DND-41 (cell line): ENCODE measurements around the gene ARHGEF2.

Source experiments
- ATAC-seq: fragments of 200-7000 bp; cut with Tn5 transposase; 3 replicates; pipeline ENCODE4 v1.9.1; 2021; ENCODE audit warnings: low read depth; ENCODE audit not compliant: insufficient read depth
- DNase-seq: peaks from one replicate; pipeline ENCODE4 v3.0.0-alpha.2; 2020
- H2AFZ ChIP-seq: 2 replicates; pipeline ENCODE4 v1.6.0; 2012; ENCODE audit warnings: low read depth, low read length
- H3K27ac ChIP-seq: 2 replicates; pipeline ENCODE4 v1.5.1; 2012; ENCODE audit warnings: low read length, inconsistent platforms
- H3K27me3 ChIP-seq: fragments of 200-600 bp; sonication (generic); 2 replicates; pipeline ENCODE4 v1.6.0; 2012; ENCODE audit warnings: low read length, mild to moderate bottlenecking, inconsistent platforms; ENCODE audit not compliant: insufficient read depth, poor library complexity
- H3K36me3 ChIP-seq: 2 replicates; pipeline ENCODE4 v1.5.1; 2012; ENCODE audit warnings: low read length, inconsistent platforms; ENCODE audit not compliant: insufficient read depth
- H3K4me1 ChIP-seq: 2 replicates; pipeline ENCODE4 v1.5.1; 2012; ENCODE audit warnings: mild to moderate bottlenecking, low read length; ENCODE audit not compliant: insufficient read depth
- H3K4me2 ChIP-seq: 2 replicates; pipeline ENCODE4 v1.6.0; 2012; ENCODE audit warnings: mild to moderate bottlenecking, moderate library complexity, low read length, inconsistent platforms; ENCODE audit not compliant: insufficient read depth
- H3K4me3 ChIP-seq, 2 experiments: fragments of 200-600 bp in 1 of 2; shearing (Covaris generic) in 1 of 2; 2 replicates each; pipeline ENCODE4 v1.5.1; 2012 to 2016; ENCODE audit warnings: inconsistent platforms in 2 of 2, low read length in 2 of 2, mild to moderate bottlenecking in 2 of 2, low read depth in 1 of 2, moderate library complexity in 1 of 2
- H3K79me2 ChIP-seq: 2 replicates; pipeline ENCODE4 v1.6.0; 2012; ENCODE audit warnings: low read length, inconsistent platforms; ENCODE audit not compliant: insufficient read depth
- H3K9ac ChIP-seq: 2 replicates; pipeline ENCODE4 v1.6.0; 2012; ENCODE audit warnings: low read depth, mild to moderate bottlenecking, inconsistent platforms, low read length, moderate library complexity
- H3K9me3 ChIP-seq: 2 replicates; pipeline ENCODE4 v1.5.1; 2012; ENCODE audit warnings: low read length, moderate library complexity, mild to moderate bottlenecking, inconsistent platforms; ENCODE audit not compliant: insufficient read depth, severe bottlenecking
- H4K20me1 ChIP-seq: 2 replicates; pipeline ENCODE4 v1.6.0; 2012; ENCODE audit warnings: low read length; ENCODE audit not compliant: insufficient read depth
- EZH2 ChIP-seq: IDR thresholded peaks from 3 replicates; pipeline ENCODE4 v1.6.1; 2012; ENCODE audit warnings: borderline replicate concordance, low read depth, mild to moderate bottlenecking, moderate library complexity, low read length, inconsistent platforms; ENCODE audit not compliant: severe bottlenecking
- TF ChIP-seq, protein P1 (sequence below): IDR thresholded peaks from 2 replicates; pipeline ENCODE4 v1.5.1; 2012; ENCODE audit warnings: borderline replicate concordance, low read length, moderate library complexity, mild to moderate bottlenecking; ENCODE audit not compliant: poor library complexity, severe bottlenecking; ENCODE audit errors: extremely low read depth

The ARHGEF2 gene

DNA sequence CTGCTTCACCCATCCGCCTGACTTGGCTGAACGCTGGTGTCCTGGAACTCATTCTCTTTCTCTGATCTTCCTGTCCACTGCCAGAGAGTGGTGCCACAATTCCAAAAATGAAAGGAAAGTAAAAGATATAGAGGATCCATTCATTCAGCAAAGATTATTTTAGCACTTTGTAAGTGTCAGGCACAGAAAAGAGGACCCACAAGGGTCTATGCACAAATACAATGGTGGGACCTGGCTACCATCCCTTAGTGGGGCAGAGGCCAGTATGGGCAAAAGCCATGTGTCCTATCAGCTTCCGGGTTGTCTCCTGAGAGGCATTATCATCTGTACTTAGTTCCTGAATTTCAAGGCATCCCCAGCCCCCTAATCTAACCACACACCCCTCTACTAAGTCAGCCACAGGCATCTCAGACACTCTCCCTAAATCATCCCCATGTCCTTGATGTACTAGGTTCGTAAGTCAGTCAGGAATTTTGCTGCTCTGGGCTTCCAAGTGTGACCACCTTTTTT is 23.4 kb upstream of the ARHGEF2 start:
- Histone ChIP-seq H3K9ac (no peak overlapping the region), H4K20me1 (no peaks in the 10 kb centered on the region), H3K36me3 (peaks cover 1% of the 10 kb centered on the region; the same call in 1 of the 2 replicates), H3K9me3 (no peaks in the 10 kb centered on the region), H3K4me2 (no peak overlapping the region), H3K27me3 (no peaks in the 10 kb centered on the region), H2AFZ (no peak overlapping the region), H3K4me1 (peaks cover 8% of the 10 kb centered on the region), H3K27ac (no peak overlapping the region), H3K4me3 (no peak overlapping the region), H3K79me2 (no peaks in the 10 kb centered on the region)
- ATAC-seq (no peak), DNase-seq (no peak)
- TF ChIP-seq EZH2 = no peak
- TF ChIP-seq, protein P1, sequence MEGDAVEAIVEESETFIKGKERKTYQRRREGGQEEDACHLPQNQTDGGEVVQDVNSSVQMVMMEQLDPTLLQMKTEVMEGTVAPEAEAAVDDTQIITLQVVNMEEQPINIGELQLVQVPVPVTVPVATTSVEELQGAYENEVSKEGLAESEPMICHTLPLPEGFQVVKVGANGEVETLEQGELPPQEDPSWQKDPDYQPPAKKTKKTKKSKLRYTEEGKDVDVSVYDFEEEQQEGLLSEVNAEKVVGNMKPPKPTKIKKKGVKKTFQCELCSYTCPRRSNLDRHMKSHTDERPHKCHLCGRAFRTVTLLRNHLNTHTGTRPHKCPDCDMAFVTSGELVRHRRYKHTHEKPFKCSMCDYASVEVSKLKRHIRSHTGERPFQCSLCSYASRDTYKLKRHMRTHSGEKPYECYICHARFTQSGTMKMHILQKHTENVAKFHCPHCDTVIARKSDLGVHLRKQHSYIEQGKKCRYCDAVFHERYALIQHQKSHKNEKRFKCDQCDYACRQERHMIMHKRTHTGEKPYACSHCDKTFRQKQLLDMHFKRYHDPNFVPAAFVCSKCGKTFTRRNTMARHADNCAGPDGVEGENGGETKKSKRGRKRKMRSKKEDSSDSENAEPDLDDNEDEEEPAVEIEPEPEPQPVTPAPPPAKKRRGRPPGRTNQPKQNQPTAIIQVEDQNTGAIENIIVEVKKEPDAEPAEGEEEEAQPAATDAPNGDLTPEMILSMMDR = no peak

GRCh38 chr1:156001021-156001661 is 22.8 kb upstream of the ARHGEF2 start:
- H3K79me2 ChIP-seq = no peaks in the 10 kb centered on the region
- H3K4me2 ChIP-seq = no peak overlapping the region
- DNase-seq (no peak), ATAC-seq (no peak)
- peaks cover 8% of the 10 kb centered on the region for H3K4me1 ChIP-seq
- TF ChIP-seq EZH2 = no peak
- TF ChIP-seq, protein P1 = no peak
- H4K20me1 ChIP-seq = no peaks in the 10 kb centered on the region
- no peak overlapping the region for H3K4me3 ChIP-seq
- H3K27me3 ChIP-seq = no peaks in the 10 kb centered on the region
- no peak overlapping the region for H3K27ac ChIP-seq
- H2AFZ ChIP-seq = no peak overlapping the region
- H3K9me3 ChIP-seq = no peaks in the 10 kb centered on the region
- no peak overlapping the region for H3K9ac ChIP-seq
- H3K36me3 ChIP-seq = no peaks in the 10 kb centered on the region

DNA sequence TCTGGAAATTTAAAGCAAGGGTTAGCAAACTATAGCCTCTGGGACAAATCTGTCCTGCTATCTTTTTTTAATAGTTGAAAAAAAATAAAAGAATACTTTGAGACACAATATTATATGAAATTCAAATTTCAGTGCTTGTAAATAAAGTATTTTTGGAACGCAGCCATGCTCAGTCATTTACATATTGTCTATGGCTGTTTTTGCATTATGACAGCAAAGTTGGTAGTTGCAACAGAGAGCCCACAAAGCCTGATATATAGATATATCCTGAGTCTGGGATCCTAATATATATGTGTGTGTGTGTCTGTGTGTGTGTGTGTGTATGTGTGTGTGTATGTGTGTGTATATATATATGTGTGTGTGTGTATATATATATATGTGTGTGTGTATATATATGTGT is 21.6 kb upstream of the ARHGEF2 start:
- ATAC-seq = no peak
- no peak overlapping the region for H2AFZ ChIP-seq
- H3K4me1 ChIP-seq = peaks cover 3% of the 10 kb centered on the region
- no peaks in the 10 kb centered on the region for H3K36me3 ChIP-seq
- no peak for TF ChIP-seq EZH2
- TF ChIP-seq, protein P1 = no peak
- H4K20me1 ChIP-seq = no peaks in the 10 kb centered on the region
- no peak overlapping the region for H3K4me2 ChIP-seq
- H3K79me2 ChIP-seq = no peaks in the 10 kb centered on the region
- H3K27me3 ChIP-seq = no peaks in the 10 kb centered on the region
- H3K27ac ChIP-seq = no peak overlapping the region
- no peak overlapping the region for H3K9ac ChIP-seq
- H3K4me3 ChIP-seq = no peak overlapping the region
- no peaks in the 10 kb centered on the region for H3K9me3 ChIP-seq
- no peak for DNase-seq
